Adrenal gland (tissue), 12 donors: ENCODE data around the gene ZNF32. TPM values are rescaled to one million over a fixed set of nuclear protein-coding genes. Genes with fewer than 3 reads are reported as not detected.

Experiments used
- DNase-seq, 7 donors: peaks; one replicate each; pipeline ENCODE4 v3.0.0-alpha.2; 2019 to 2020
- H3K27ac ChIP-seq, 5 donors: fragments of 200-600 bp; sonication (generic) in 4 of 5; 1 replicate in 3 of 5; 2 replicates in 2 of 5; pipeline versions ENCODE4 v1.5.1 to v1.8.0; 2016 to 2020; ENCODE audit warnings: mild to moderate bottlenecking in 1 of 5
- H3K27me3 ChIP-seq: fragments of 200-600 bp; 2 replicates; pipeline ENCODE4 v1.8.0; 2021
- H3K36me3 ChIP-seq, 2 donors: fragments of 200-600 bp; replicated peaks in 1 of 2; 1 replicate in 1 of 2; 2 replicates in 1 of 2; pipeline versions ENCODE4 v1.5.1 to v1.8.0; 2018 to 2022
- H3K4me1 ChIP-seq, 2 donors: fragments of 200-600 bp; replicated peaks in 1 of 2; 1 replicate in 1 of 2; 2 replicates in 1 of 2; pipeline versions ENCODE4 v1.5.1 to v1.8.0; 2018 to 2021
- H3K4me3 ChIP-seq, 4 donors: fragments of 200-600 bp; sonication (generic) in 3 of 4; one replicate each; pipeline ENCODE4 v1.5.1; 2016 to 2018
- H3K9me3 ChIP-seq, 3 donors: fragments of 200-600 bp; sonication (generic) in 1 of 3; replicated peaks in 1 of 3; 1 replicate in 2 of 3; 2 replicates in 1 of 3; pipeline versions ENCODE4 v1.5.1 to v1.8.0; 2016 to 2021
- POLR2A ChIP-seq, 2 donors: fragments of 450-650 bp; IDR thresholded peaks; one replicate each; pipeline ENCODE4 v1.6.1; 2017; ENCODE audit warnings: antibody characterized with exemption in 2 of 2, mild to moderate bottlenecking in 2 of 2, moderate library complexity in 1 of 2
- WGBS, 4 donors: extraction: QIAGEN DNeasy Blood & Tissue Kit in 2 of 4; methylation state at CpG; one replicate each; pipeline versions ENCODE4 v1.1.5 to v1.1.7; 2013 to 2017; 5-methylcytosine and 5-hydroxymethylcytosine counted together
- intact Hi-C, 2 donors: fragments of 100-400 bp; cut with DNase I; formaldehyde crosslinking; loops; one replicate each; pipeline versions ENCODE4 v1.14.1 to v1.15.0; 2022 to 2023
- polyA plus RNA-seq, 3 donors: library from polyadenylated mRNA; stranded (reverse); fragments of 200-250 nt in 2 of 3; fragments of 350-450 nt in 1 of 3; fragmentation: Illumina TruSeq in 1 of 3; extraction: RNeasy Lipid Tissue Mini Kit (QIAGEN cat#74804) in 1 of 3; gene quantifications; one replicate each; pipeline ENCODE4 v1.2.3, GENCODE V29; 2013 to 2014
- total RNA-seq, 9 donors: library from RNA; depleted of rRNA in 4 of 9; stranded (reverse); fragments of >200 nt in 4 of 9; fragments of 120-200 nt in 1 of 9; fragmentation: NEBNext Ultra II Directional in 1 of 9; extraction: Animal tissue kit (Norgen Biotek cat#: 25700) in 1 of 9; gene quantifications; one replicate each; pipeline versions ENCODE4 v1.1.0 to v1.2.4, GENCODE V29; 2013 to 2023
- TF ChIP-seq, protein P1 (sequence below), 6 experiments: fragments of 450-650 bp in 4 of 6; fragments of 200-600 bp in 2 of 6; sonication (generic) in 1 of 6; IDR thresholded peaks; 1 replicate in 5 of 6; 2 replicates in 1 of 6; pipeline versions ENCODE4 v1.5.1 to v1.8.0; 2016 to 2021; ENCODE audit warnings: antibody characterized with exemption in 6 of 6, mild to moderate bottlenecking in 2 of 6, moderate library complexity in 1 of 6
- donor health status: healthy with polysubstance abuse.
- donor health status: Bipolar disorder and iron deficiency.
- donor health status: DM: yes; HTN: yes; CAD: no.
- donor health status: DM: no; HTN: no; CAD: no.
- donor health status: DM: no; HTN: no; CAD: no.
- donor health status: DM: yes; HTN: yes; CAD: no.

ZNF32 gene
- total and polyA plus RNA-seq, 12 donors, result 18.0 to 77.8 (median 42.5) TPM

DNA sequence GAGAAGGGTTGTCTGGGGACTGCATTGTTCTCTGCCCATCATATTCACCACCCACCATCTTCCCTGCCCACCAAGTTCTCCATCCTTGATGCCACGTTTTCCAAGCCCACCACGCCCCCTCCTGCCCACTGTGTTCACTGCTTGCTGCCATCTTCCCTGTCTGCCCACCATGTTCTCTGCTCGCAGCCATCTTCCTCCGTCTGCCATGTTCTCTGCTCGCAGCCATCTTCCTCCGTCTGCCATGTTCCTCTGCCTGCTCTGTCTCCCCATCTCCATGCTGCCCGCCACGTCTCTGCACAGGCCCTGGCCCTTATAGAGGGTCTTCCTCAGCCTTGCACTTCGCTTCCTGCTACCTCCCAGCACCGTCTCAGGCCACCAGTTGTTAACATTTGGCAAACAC lies 30.0 kb upstream of the ZNF32 start:
- no peak for DNase-seq
- Histone ChIP-seq H3K9me3 (no peaks in the 10 kb centered on the region), H3K27ac (no peak overlapping the region), H3K36me3 (no peaks in the 10 kb centered on the region), H3K4me1 (no peaks in the 10 kb centered on the region), H3K27me3 (no peaks in the 10 kb centered on the region), H3K4me3 (no peak overlapping the region)
- intact Hi-C loops, result no loop called here
- TF ChIP-seq POLR2A (IDR thresholded peaks at IDR 0.05), result no peak
- TF ChIP-seq, protein P1, sequence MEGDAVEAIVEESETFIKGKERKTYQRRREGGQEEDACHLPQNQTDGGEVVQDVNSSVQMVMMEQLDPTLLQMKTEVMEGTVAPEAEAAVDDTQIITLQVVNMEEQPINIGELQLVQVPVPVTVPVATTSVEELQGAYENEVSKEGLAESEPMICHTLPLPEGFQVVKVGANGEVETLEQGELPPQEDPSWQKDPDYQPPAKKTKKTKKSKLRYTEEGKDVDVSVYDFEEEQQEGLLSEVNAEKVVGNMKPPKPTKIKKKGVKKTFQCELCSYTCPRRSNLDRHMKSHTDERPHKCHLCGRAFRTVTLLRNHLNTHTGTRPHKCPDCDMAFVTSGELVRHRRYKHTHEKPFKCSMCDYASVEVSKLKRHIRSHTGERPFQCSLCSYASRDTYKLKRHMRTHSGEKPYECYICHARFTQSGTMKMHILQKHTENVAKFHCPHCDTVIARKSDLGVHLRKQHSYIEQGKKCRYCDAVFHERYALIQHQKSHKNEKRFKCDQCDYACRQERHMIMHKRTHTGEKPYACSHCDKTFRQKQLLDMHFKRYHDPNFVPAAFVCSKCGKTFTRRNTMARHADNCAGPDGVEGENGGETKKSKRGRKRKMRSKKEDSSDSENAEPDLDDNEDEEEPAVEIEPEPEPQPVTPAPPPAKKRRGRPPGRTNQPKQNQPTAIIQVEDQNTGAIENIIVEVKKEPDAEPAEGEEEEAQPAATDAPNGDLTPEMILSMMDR (IDR thresholded peaks at IDR 0.05), result no peak
- WGBS, 4 donors, result 77 to 86% (median 83%) methylated on average over 10 of the region's 10 CpGs

DNA sequence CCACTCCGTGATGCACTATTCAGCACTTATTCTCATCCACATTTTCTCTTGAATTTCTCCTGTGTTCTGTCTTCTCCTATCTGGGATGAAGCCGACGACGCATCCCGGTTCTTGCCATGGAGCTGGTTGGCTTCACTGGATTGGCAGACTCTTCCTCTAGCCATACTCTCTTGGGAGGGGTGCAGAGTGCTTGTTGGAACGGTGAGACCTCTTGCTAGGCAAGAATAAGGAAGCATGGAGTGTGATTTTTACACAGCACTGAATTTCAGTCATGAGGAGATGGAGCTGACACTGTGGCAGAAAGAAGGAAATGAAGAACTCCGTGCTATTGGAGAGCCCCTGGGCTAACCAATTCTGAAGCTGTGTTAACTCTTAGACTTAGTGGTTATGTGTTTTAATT lies 28.2 kb upstream of the ZNF32 start:
- no peaks in the 10 kb centered on the region for H3K9me3 ChIP-seq
- H3K36me3 ChIP-seq, result no peaks in the 10 kb centered on the region
- TF ChIP-seq, protein P1 (IDR thresholded peaks at IDR 0.05), result no peak
- no peak for TF ChIP-seq POLR2A (IDR thresholded peaks at IDR 0.05)
- WGBS, 4 donors, result 87 to 92% (median 90%) methylated on average over 7 of the region's 7 CpGs
- no peak for DNase-seq
- H3K4me1 ChIP-seq, result peaks cover 0 to under 1% of the 10 kb centered on the region in 2 donors
- no peak overlapping the region for H3K4me3 ChIP-seq
- intact Hi-C loops, result no loop called here
- H3K27ac ChIP-seq, result no peak overlapping the region
- no peaks in the 10 kb centered on the region for H3K27me3 ChIP-seq

DNA sequence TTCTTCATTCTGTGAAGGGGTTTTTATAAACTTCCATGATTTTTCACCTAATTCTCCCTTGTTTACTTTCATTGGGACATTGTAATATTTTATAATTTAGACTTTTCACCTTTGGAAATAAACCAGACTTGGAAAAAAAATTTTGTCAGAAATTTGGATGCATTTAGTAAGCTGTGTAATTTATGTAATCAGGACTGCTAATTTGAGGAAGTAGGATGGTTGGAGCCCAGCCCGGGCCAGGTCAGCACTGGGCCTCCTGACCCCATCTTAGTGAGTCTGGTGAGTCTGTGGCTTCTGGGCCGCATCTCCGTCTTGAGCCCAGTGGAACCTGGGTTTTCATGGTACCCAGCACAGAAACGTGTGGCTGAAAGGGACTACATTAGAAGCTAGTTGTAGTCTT lies 27.6 kb upstream of the ZNF32 start:
- 57 to 73% (median 64%) methylated on average over 4 of the region's 4 CpGs for WGBS, 4 donors
- Histone ChIP-seq H3K27ac (no peak overlapping the region), H3K9me3 (no peaks in the 10 kb centered on the region), H3K4me1 (peaks cover 0 to 3% of the 10 kb centered on the region in 2 donors), H3K36me3 (no peaks in the 10 kb centered on the region), H3K4me3 (no peak overlapping the region), H3K27me3 (no peaks in the 10 kb centered on the region)
- intact Hi-C loops, result no loop called here
- peak in 2 of 7 donors; percentile 30 to 36 for DNase-seq
- TF ChIP-seq POLR2A (IDR thresholded peaks at IDR 0.05), result no peak
- TF ChIP-seq, protein P1 (IDR thresholded peaks at IDR 0.05), result no peak

DNA sequence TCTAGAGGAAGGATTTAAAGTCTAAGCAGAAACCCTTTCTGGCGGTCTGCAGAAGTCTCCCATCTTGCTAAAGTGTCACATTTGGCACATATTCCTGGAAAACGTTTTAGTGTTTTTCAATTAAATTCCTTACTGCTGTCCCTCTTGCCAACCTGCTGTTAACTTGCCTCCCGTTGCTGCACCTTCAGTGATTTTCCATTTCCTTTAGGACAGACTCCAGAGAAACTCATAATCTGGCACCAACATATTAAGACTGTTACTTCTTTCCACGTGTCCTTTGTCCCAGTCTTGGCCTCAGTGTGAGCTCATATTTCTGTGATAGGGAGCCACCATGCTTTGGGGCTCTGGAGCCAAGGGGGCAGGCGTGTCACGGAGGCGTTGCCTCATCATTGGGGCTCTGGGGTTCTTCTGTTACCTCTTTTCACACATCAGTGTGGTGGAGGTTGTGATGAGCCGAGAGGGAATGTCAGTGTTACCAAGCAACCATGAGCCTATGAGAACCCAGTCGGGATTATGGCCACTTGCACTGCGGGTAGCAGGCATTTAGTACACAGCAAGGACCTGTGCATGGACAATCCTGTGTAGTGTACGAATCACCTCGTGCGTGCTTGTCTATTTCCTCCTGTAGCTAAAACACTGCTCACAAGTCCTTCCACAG lies 26.0 kb upstream of the ZNF32 start:
- Histone ChIP-seq H3K4me1 (peaks cover 0 to 3% of the 10 kb centered on the region in 2 donors), H3K27me3 (peaks cover 4% of the 10 kb centered on the region), H3K9me3 (no peaks in the 10 kb centered on the region), H3K36me3 (no peaks in the 10 kb centered on the region), H3K27ac (no peak overlapping the region), H3K4me3 (no peak overlapping the region)
- no peak for DNase-seq
- 68 to 76% (median 75%) methylated on average over 13 of the region's 13 CpGs for WGBS, 4 donors
- TF ChIP-seq POLR2A (IDR thresholded peaks at IDR 0.05), result no peak
- TF ChIP-seq, protein P1 (IDR thresholded peaks at IDR 0.05), result no peak
- intact Hi-C loops, result loop anchor here (5.0 kb wide), 3 partner anchors 638 to 1188 kb away; no protein-coding TSS in a partner anchor
